CD14-positive monocyte (primary cell): ENCODE data around the gene DGCR6. TPM values are rescaled to one million over a fixed set of nuclear protein-coding genes. Genes with fewer than 3 reads are reported as not detected.
"Not testable (repeated sequence)": the region's sequence is repeated elsewhere in the genome, so short reads cannot be mapped to it uniquely, and the experiment has no call there.

Experiments
- DNase-seq, 3 donors: peaks; one replicate each; pipeline ENCODE4 v3.0.0-alpha.2; 2011 to 2022
- H2AFZ ChIP-seq: 2 replicates; pipeline ENCODE4 v1.6.0; 2012; ENCODE audit warnings: mild to moderate bottlenecking, low read depth, low read length, inconsistent platforms; ENCODE audit not compliant: insufficient read depth, poor library complexity, severe bottlenecking
- H3K27ac ChIP-seq, 2 donors: 1 replicate in 1 of 2; 2 replicates in 1 of 2; pipeline ENCODE4 v1.5.1; 2012 to 2013; ENCODE audit warnings: low read length in 2 of 2, control low read depth in 1 of 2, inconsistent platforms in 1 of 2, low read depth in 1 of 2, mild to moderate bottlenecking in 1 of 2
- H3K27me3 ChIP-seq, 2 donors: one replicate each; pipeline versions ENCODE4 v1.6.0 to v1.6.1; 2011 to 2013; ENCODE audit warnings: low read length in 2 of 2; ENCODE audit not compliant: control insufficient read depth in 2 of 2, insufficient read depth in 2 of 2
- H3K36me3 ChIP-seq, 2 donors: replicated peaks in 1 of 2; 1 replicate in 1 of 2; 2 replicates in 1 of 2; pipeline versions ENCODE4 v1.5.1 to v1.6.1; 2012 to 2013; ENCODE audit warnings: low read length in 2 of 2, control low read depth in 1 of 2, inconsistent platforms in 1 of 2, mild to moderate bottlenecking in 1 of 2; ENCODE audit not compliant: insufficient read depth in 2 of 2, control insufficient read depth in 1 of 2
- H3K4me1 ChIP-seq, 2 donors: 1 replicate in 1 of 2; 2 replicates in 1 of 2; pipeline versions ENCODE4 v1.5.1 to v1.6.1; 2012 to 2013; ENCODE audit warnings: low read length in 2 of 2, control low read depth in 1 of 2, inconsistent platforms in 1 of 2, mild to moderate bottlenecking in 1 of 2, moderate library complexity in 1 of 2; ENCODE audit not compliant: insufficient read depth in 2 of 2, control insufficient read depth in 1 of 2
- H3K4me2 ChIP-seq: replicated peaks from 2 replicates; pipeline ENCODE3; 2012; ENCODE audit warnings: low read length, moderate library complexity, mild to moderate bottlenecking; ENCODE audit not compliant: poor library complexity, severe bottlenecking; ENCODE audit errors: extremely low read depth
- H3K4me3 ChIP-seq, 3 experiments: fragments of 200-600 bp in 1 of 3; sonication (generic) in 1 of 3; replicated peaks in 1 of 3; 1 replicate in 2 of 3; 2 replicates in 1 of 3; pipeline ENCODE4 v1.5.1; 2011 to 2013; ENCODE audit warnings: low read length in 3 of 3, mild to moderate bottlenecking in 3 of 3, control low read depth in 2 of 3, low read depth in 2 of 3, inconsistent platforms in 1 of 3, moderate library complexity in 1 of 3
- H3K79me2 ChIP-seq: 2 replicates; pipeline ENCODE4 v1.6.0; 2012; ENCODE audit warnings: mild to moderate bottlenecking, control low read depth, inconsistent platforms, low read length, moderate library complexity; ENCODE audit not compliant: insufficient read depth
- H3K9ac ChIP-seq: 2 replicates; pipeline ENCODE4 v1.6.0; 2017; ENCODE audit warnings: low read length, mild to moderate bottlenecking; ENCODE audit not compliant: insufficient read depth, poor library complexity, severe bottlenecking
- H3K9me3 ChIP-seq, 2 donors: replicated peaks in 1 of 2; 1 replicate in 1 of 2; 2 replicates in 1 of 2; pipeline versions ENCODE4 v1.5.1 to v1.6.1; 2012 to 2013; ENCODE audit warnings: low read length in 2 of 2, control low read depth in 1 of 2; ENCODE audit not compliant: control insufficient read depth in 1 of 2, insufficient read depth in 1 of 2
- H4K20me1 ChIP-seq: 2 replicates; pipeline ENCODE4 v1.6.0; 2012; ENCODE audit warnings: mild to moderate bottlenecking, low read length, control low read depth, moderate library complexity; ENCODE audit not compliant: insufficient read depth
- H3K27ac Mint-ChIP-seq, 7 donors: one replicate each; pipeline ENCODE4 v1.8.0; 2020; ENCODE audit warnings: mild to moderate bottlenecking in 7 of 7, mixed read lengths in 7 of 7, moderate library complexity in 6 of 7, inconsistent platforms in 2 of 7
- H3K27me3 Mint-ChIP-seq, 3 donors: one replicate each; pipeline ENCODE4 v1.8.0; 2021 to 2022; ENCODE audit warnings: low read depth in 3 of 3, mild to moderate bottlenecking in 3 of 3, mixed read lengths in 3 of 3, moderate library complexity in 3 of 3, inconsistent platforms in 1 of 3
- H3K36me3 Mint-ChIP-seq, 2 donors: one replicate each; pipeline ENCODE4 v1.8.0; 2020; ENCODE audit warnings: mixed read lengths in 2 of 2, inconsistent platforms in 1 of 2, mild to moderate bottlenecking in 1 of 2
- H3K4me1 Mint-ChIP-seq: one replicate; pipeline ENCODE4 v1.8.0; 2020; ENCODE audit warnings: mild to moderate bottlenecking, mixed read lengths
- H3K4me3 Mint-ChIP-seq, 2 donors: one replicate each; pipeline ENCODE4 v1.8.0; 2020; ENCODE audit warnings: mild to moderate bottlenecking in 2 of 2, mixed read lengths in 2 of 2, moderate library complexity in 1 of 2
- H3K9me3 Mint-ChIP-seq, 7 donors: one replicate each; pipeline ENCODE4 v1.8.0; 2020 to 2022; ENCODE audit warnings: mixed read lengths in 7 of 7, mild to moderate bottlenecking in 6 of 7, moderate library complexity in 6 of 7, inconsistent platforms in 2 of 7
- CTCF ChIP-seq: fragments of 200-600 bp; IDR thresholded peaks from one replicate; pipeline ENCODE4 v1.8.0; 2022; ENCODE audit warnings: antibody characterized with exemption, mild to moderate bottlenecking
- WGBS: methylation state at CpG from one replicate; pipeline ENCODE4 v1.1.5; 2013; ENCODE audit warnings: missing lambda C conversion rate; ENCODE audit not compliant: insufficient coverage; 5-methylcytosine and 5-hydroxymethylcytosine counted together
- intact Hi-C, 2 donors: fragments of 100-400 bp; cut with micrococcal nuclease; formaldehyde crosslinking; loops; one replicate each; pipeline versions ENCODE4 v1.15.0 to v1.15.1; 2023
- polyA plus RNA-seq, 3 donors: library from polyadenylated mRNA; depleted of rRNA in 1 of 3; unstranded in 2 of 3; stranded (reverse) in 1 of 3; fragments of 300-500 nt in 2 of 3; fragments of >200 nt in 1 of 3; fragmentation: Illumina TruSeq in 2 of 3; gene quantifications; 1 replicate in 2 of 3; 2 replicates in 1 of 3; pipeline ENCODE4 v1.2.3, GENCODE V29; 2012 to 2021

DGCR6 gene
- polyA plus RNA-seq, 3 donors = 0.17 to 5.1 (median 0.36) TPM

GRCh38 chr22:18931905-18932652, 26.0 kb downstream of the DGCR6 start:
- no peak overlapping the region for H3K4me3 Mint-ChIP-seq
- Histone ChIP-seq H3K9ac (no peak overlapping the region), H2AFZ (no peak overlapping the region), H3K4me3 (no peak overlapping the region), H3K4me2 (no peak overlapping the region), H3K27me3 (no peaks in the 10 kb centered on the region), H4K20me1 (no peaks in the 10 kb centered on the region), H3K9me3 (no peaks in the 10 kb centered on the region), H3K36me3 (no peaks in the 10 kb centered on the region), H3K4me1 (no peaks in the 10 kb centered on the region), H3K79me2 (no peaks in the 10 kb centered on the region), H3K27ac (no peak overlapping the region)
- H3K27ac Mint-ChIP-seq = no peak overlapping the region
- no peaks in the 10 kb centered on the region for H3K27me3 Mint-ChIP-seq
- intact Hi-C loops = no loop called here
- TF ChIP-seq CTCF = no peak
- H3K36me3 Mint-ChIP-seq = no peaks in the 10 kb centered on the region
- H3K9me3 Mint-ChIP-seq = no peaks in the 10 kb centered on the region
- no peak for DNase-seq
- no CpG with 5 or more reads among the region's 16 CpGs for WGBS
- no peaks in the 10 kb centered on the region for H3K4me1 Mint-ChIP-seq

- H2AFZ ChIP-seq = no peak overlapping the region
- Mint-ChIP-seq H3K27me3 (no peaks in the 10 kb centered on the region), H3K9me3 (no peaks in the 10 kb centered on the region), H3K4me1 (no peaks in the 10 kb centered on the region), H3K27ac (no peak overlapping the region), H3K36me3 (no peaks in the 10 kb centered on the region), H3K4me3 (no peak overlapping the region)
- no peaks in the 10 kb centered on the region for H3K27me3 ChIP-seq
- intact Hi-C loops = no loop called here
- WGBS = no CpG with 5 or more reads among the region's 7 CpGs
- no peaks in the 10 kb centered on the region for H3K4me1 ChIP-seq
- no peaks in the 10 kb centered on the region for H3K9me3 ChIP-seq
- no peaks in the 10 kb centered on the region for H3K79me2 ChIP-seq
- DNase-seq = no peak
- H3K27ac ChIP-seq = no peak overlapping the region
- H3K4me2 ChIP-seq = no peak overlapping the region
- H3K36me3 ChIP-seq = no peaks in the 10 kb centered on the region
- no peaks in the 10 kb centered on the region for H4K20me1 ChIP-seq
- no peak overlapping the region for H3K9ac ChIP-seq
- TF ChIP-seq CTCF = no peak
- H3K4me3 ChIP-seq = no peak overlapping the region
Measured at GRCh38 chr22:18933914-18934313, 27.8 kb downstream of the DGCR6 start.

- H3K4me2 ChIP-seq, H3K36me3 ChIP-seq, H4K20me1 ChIP-seq, H3K9me3 ChIP-seq, H3K9ac ChIP-seq, H2AFZ ChIP-seq, H3K4me3 ChIP-seq, H3K27me3 Mint-ChIP-seq, H3K27ac Mint-ChIP-seq, H3K27ac ChIP-seq, H3K4me1 ChIP-seq, H3K4me3 Mint-ChIP-seq, DNase-seq, H3K9me3 Mint-ChIP-seq, H3K36me3 Mint-ChIP-seq, H3K4me1 Mint-ChIP-seq, intact Hi-C loops, H3K27me3 ChIP-seq, H3K79me2 ChIP-seq: not testable (repeated sequence)
- no CpG with 5 or more reads among the region's 7 CpGs for WGBS
Measured at GRCh38 chr22:18934688-18935087, 28.6 kb downstream of the DGCR6 start.
